Liver (tissue), 9 donors: ENCODE results near the gene FOXP3. TPM values are rescaled to one million over a fixed set of nuclear protein-coding genes. Genes with fewer than 3 reads are reported as not detected.

ENCODE experiments used
- DNase-seq: peaks from one replicate; pipeline ENCODE4 v3.0.0-alpha.2; 2017; ENCODE audit warnings: low spot score
- H3K27ac ChIP-seq, 2 donors: one replicate each; pipeline ENCODE4 v1.7.0; 2013; ENCODE audit warnings: inconsistent platforms in 2 of 2, low read length in 2 of 2, control low read depth in 1 of 2, low read depth in 1 of 2, mild to moderate bottlenecking in 1 of 2
- H3K27me3 ChIP-seq, 4 donors: one replicate each; pipeline versions ENCODE4 v1.6.1 to v1.7.0; 2013; ENCODE audit warnings: low read length in 3 of 4, inconsistent platforms in 1 of 4, mild to moderate bottlenecking in 1 of 4, moderate library complexity in 1 of 4; ENCODE audit not compliant: control insufficient read depth in 4 of 4, insufficient read depth in 4 of 4
- H3K36me3 ChIP-seq, 4 donors: one replicate each; pipeline versions ENCODE4 v1.6.1 to v1.7.0; 2013; ENCODE audit warnings: low read length in 3 of 4, mild to moderate bottlenecking in 3 of 4, low read depth in 1 of 4, moderate library complexity in 1 of 4; ENCODE audit not compliant: control insufficient read depth in 4 of 4, insufficient read depth in 3 of 4
- H3K4me1 ChIP-seq, 4 donors: one replicate each; pipeline versions ENCODE4 v1.6.1 to v1.7.0; 2013; ENCODE audit warnings: low read length in 3 of 4, mild to moderate bottlenecking in 3 of 4, moderate library complexity in 1 of 4; ENCODE audit not compliant: control insufficient read depth in 4 of 4, insufficient read depth in 4 of 4
- H3K4me3 ChIP-seq, 3 donors: one replicate each; pipeline versions ENCODE4 v1.6.1 to v1.7.0; 2013; ENCODE audit warnings: low read length in 3 of 3, control low read depth in 1 of 3, low read depth in 1 of 3, mild to moderate bottlenecking in 1 of 3
- H3K9ac ChIP-seq, 2 donors: one replicate each; pipeline ENCODE4 v1.7.0; 2013; ENCODE audit warnings: low read length in 2 of 2, mild to moderate bottlenecking in 2 of 2, moderate library complexity in 2 of 2, control low read depth in 1 of 2, low read depth in 1 of 2
- H3K9me3 ChIP-seq, 4 donors: one replicate each; pipeline versions ENCODE4 v1.6.1 to v1.7.0; 2013; ENCODE audit warnings: low read length in 3 of 4; ENCODE audit not compliant: control insufficient read depth in 4 of 4
- EGR1 ChIP-seq, 2 donors: IDR thresholded peaks; 2 replicates each; pipeline ENCODE4 v1.6.1; 2016 to 2018; ENCODE audit warnings: antibody characterized with exemption in 2 of 2, low read depth in 2 of 2
- FOXA2 ChIP-seq: IDR thresholded peaks from 2 replicates; pipeline ENCODE4 v1.6.1; 2016; ENCODE audit warnings: antibody characterized with exemption
- GABPA ChIP-seq, 2 donors: IDR thresholded peaks in 1 of 2; conservative IDR thresholded peaks in 1 of 2; 2 replicates each; pipeline ENCODE4 v1.6.1; 2016; ENCODE audit warnings: antibody characterized with exemption in 2 of 2, mild to moderate bottlenecking in 1 of 2, moderate library complexity in 1 of 2
- HNF4A ChIP-seq, 2 donors: conservative IDR thresholded peaks; 2 replicates each; pipeline ENCODE4 v1.6.1; 2016; ENCODE audit warnings: antibody characterized with exemption in 2 of 2, mild to moderate bottlenecking in 2 of 2
- HNF4G ChIP-seq: IDR thresholded peaks from 2 replicates; pipeline ENCODE4 v1.6.1; 2016; ENCODE audit warnings: antibody characterized with exemption
- JUND ChIP-seq, 2 donors: IDR thresholded peaks; 2 replicates each; pipeline ENCODE4 v1.6.1; 2016; ENCODE audit warnings: antibody characterized with exemption in 2 of 2
- NR2F2 ChIP-seq: IDR thresholded peaks from 2 replicates; pipeline ENCODE4 v1.6.1; 2016; ENCODE audit warnings: antibody characterized with exemption
- REST ChIP-seq: IDR thresholded peaks from 2 replicates; pipeline ENCODE4 v1.6.1; 2016; ENCODE audit warnings: antibody characterized with exemption, mild to moderate bottlenecking
- RXRA ChIP-seq, 2 donors: IDR thresholded peaks; 2 replicates each; pipeline ENCODE4 v1.6.1; 2017 to 2018; ENCODE audit warnings: antibody characterized with exemption in 2 of 2, mild to moderate bottlenecking in 1 of 2
- TAF1 ChIP-seq: conservative IDR thresholded peaks from 2 replicates; pipeline ENCODE4 v1.6.1; 2016; ENCODE audit warnings: antibody characterized with exemption, mild to moderate bottlenecking
- YY1 ChIP-seq: IDR thresholded peaks from 2 replicates; pipeline ENCODE4 v1.6.1; 2016; ENCODE audit warnings: antibody characterized with exemption, mild to moderate bottlenecking
- WGBS: extraction: QIAGEN DNeasy Blood & Tissue Kit; methylation state at CpG from one replicate; pipeline ENCODE4 v1.1.7; 2013; 5-methylcytosine and 5-hydroxymethylcytosine counted together
- polyA plus RNA-seq, 2 donors: library from polyadenylated mRNA; stranded (reverse) in 1 of 2; unstranded in 1 of 2; fragments of 200-250 nt in 1 of 2; fragments of >200 nt in 1 of 2; fragmentation: Nextera tagmentation in 1 of 2; extraction: Ambion mirVana in 1 of 2; gene quantifications; one replicate each; pipeline versions ENCODE4 v1.2.1 to v1.2.3, GENCODE V29; 2013 to 2015
- total RNA-seq, 2 donors: library from RNA; depleted of rRNA; stranded (reverse); fragments of >200 nt; gene quantifications; one replicate each; pipeline ENCODE4 v1.2.3, GENCODE V29; 2014
- TF ChIP-seq, protein P1 (sequence below): fragments of 150-350 bp; IDR thresholded peaks from 2 replicates; pipeline ENCODE4 v1.5.1; 2017; ENCODE audit warnings: improper control_type of control experiment, low read depth, low read length; ENCODE audit not compliant: missing input control
- TF ChIP-seq, protein P2 (sequence below): IDR thresholded peaks from 2 replicates; pipeline ENCODE4 v1.6.1; 2016; ENCODE audit warnings: antibody characterized with exemption
- donor health status: healthy.
- donor health status: healthy.
- donor health status: healthy.
- donor health status: healthy.
- donor health status: healthy.

The FOXP3 gene
- total and polyA plus RNA-seq, 4 donors, result 0.05 to 0.65 (median 0.19) TPM

- no peak for TF ChIP-seq TAF1
- TF ChIP-seq HNF4G, result no peak
- no peak for TF ChIP-seq NR2F2
- H3K27ac ChIP-seq, result no peak overlapping the region
- no peaks in the 10 kb centered on the region for H3K4me1 ChIP-seq
- peaks cover 1 to 12% (median 5%) of the 10 kb centered on the region in 4 donors for H3K36me3 ChIP-seq
- no peaks in the 10 kb centered on the region for H3K27me3 ChIP-seq
- 91% methylated on average over 28 of the region's 28 CpGs for WGBS
- H3K4me3 ChIP-seq, result no peak overlapping the region
- DNase-seq, result no peak
- H3K9ac ChIP-seq, result no peak overlapping the region
- no peaks in the 10 kb centered on the region for H3K9me3 ChIP-seq
Measured at GRCh38 chrX:49247916-49248811, 16.3 kb downstream of the FOXP3 start.

- no peak overlapping the region for H3K27ac ChIP-seq
- H3K36me3 ChIP-seq, result peaks cover 3 to 19% (median 5%) of the 10 kb centered on the region in 4 donors
- H3K4me1 ChIP-seq, result no peaks in the 10 kb centered on the region
- no peaks in the 10 kb centered on the region for H3K27me3 ChIP-seq
- H3K9me3 ChIP-seq, result no peaks in the 10 kb centered on the region
- H3K4me3 ChIP-seq, result no peak overlapping the region
- H3K9ac ChIP-seq, result no peak overlapping the region
- WGBS, result 97% methylated on average over 11 of the region's 11 CpGs
- TF ChIP-seq EGR1 (IDR thresholded peaks at IDR 0.05; ENCODE audit: low read depth in 2 of 2) (no peak), JUND (IDR thresholded peaks at IDR 0.05) (no peak), REST (no peak), HNF4A (conservative IDR thresholded peaks at IDR 0.05) (no peak), FOXA2 (no peak), GABPA (IDR thresholded peaks at IDR 0.05 in 1 of 2, conservative IDR thresholded peaks at IDR 0.05 in 1 of 2) (no peak)
- TF ChIP-seq, protein P1, sequence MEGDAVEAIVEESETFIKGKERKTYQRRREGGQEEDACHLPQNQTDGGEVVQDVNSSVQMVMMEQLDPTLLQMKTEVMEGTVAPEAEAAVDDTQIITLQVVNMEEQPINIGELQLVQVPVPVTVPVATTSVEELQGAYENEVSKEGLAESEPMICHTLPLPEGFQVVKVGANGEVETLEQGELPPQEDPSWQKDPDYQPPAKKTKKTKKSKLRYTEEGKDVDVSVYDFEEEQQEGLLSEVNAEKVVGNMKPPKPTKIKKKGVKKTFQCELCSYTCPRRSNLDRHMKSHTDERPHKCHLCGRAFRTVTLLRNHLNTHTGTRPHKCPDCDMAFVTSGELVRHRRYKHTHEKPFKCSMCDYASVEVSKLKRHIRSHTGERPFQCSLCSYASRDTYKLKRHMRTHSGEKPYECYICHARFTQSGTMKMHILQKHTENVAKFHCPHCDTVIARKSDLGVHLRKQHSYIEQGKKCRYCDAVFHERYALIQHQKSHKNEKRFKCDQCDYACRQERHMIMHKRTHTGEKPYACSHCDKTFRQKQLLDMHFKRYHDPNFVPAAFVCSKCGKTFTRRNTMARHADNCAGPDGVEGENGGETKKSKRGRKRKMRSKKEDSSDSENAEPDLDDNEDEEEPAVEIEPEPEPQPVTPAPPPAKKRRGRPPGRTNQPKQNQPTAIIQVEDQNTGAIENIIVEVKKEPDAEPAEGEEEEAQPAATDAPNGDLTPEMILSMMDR, result no peak
- TF ChIP-seq, protein P2, sequence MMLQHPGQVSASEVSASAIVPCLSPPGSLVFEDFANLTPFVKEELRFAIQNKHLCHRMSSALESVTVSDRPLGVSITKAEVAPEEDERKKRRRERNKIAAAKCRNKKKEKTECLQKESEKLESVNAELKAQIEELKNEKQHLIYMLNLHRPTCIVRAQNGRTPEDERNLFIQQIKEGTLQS, result no peak
- no peak for DNase-seq
Measured at GRCh38 chrX:49247346-49247745, 17.2 kb downstream of the FOXP3 start.

DNA sequence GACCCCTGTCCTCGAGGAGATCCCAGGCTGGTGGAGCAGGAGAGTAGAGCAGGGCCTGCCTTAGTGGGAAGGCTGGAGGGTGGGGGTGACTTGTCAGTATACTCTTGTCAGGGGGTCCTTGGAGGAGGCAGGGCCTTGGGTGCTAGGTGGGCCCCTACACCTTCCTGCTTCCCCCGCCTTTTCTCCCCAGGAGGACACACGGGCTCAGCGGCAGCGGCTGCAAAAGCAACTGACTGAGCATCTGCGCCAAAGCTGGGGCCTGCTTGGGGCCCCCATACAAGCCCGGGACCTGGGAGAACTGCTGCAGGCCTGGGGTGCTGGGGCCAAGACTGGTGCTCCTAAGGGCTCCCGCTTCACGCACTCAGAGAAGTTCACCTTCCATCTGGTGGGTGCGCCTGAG lies 18.0 kb downstream of the FOXP3 start:
- Histone ChIP-seq H3K4me3 (no peak overlapping the region), H3K36me3 (peaks cover 3 to 21% (median 5%) of the 10 kb centered on the region in 4 donors), H3K27ac (no peak overlapping the region), H3K27me3 (no peaks in the 10 kb centered on the region), H3K9ac (no peak overlapping the region), H3K9me3 (no peaks in the 10 kb centered on the region), H3K4me1 (no peaks in the 10 kb centered on the region)
- DNase-seq, result no peak
- 99% methylated on average over 10 of the region's 10 CpGs for WGBS
- TF ChIP-seq GABPA (IDR thresholded peaks at IDR 0.05 in 1 of 2, conservative IDR thresholded peaks at IDR 0.05 in 1 of 2) (no peak), YY1 (no peak), EGR1 (IDR thresholded peaks at IDR 0.05; ENCODE audit: low read depth in 2 of 2) (no peak), RXRA (IDR thresholded peaks at IDR 0.05) (no peak), HNF4G (no peak)
